HG03025 (cell line): ENCODE measurements around the gene GIGYF1.

Experiments
- ATAC-seq: cut with Tn5 transposase; IDR thresholded peaks from one replicate; pipeline ENCODE4 v1.9.1; 2021; ENCODE audit warnings: mild to moderate bottlenecking, moderate library complexity; ENCODE audit not compliant: unreplicated experiment, low FRiP score

The GIGYF1 gene

GRCh38 chr7:100685049-100685605 is 8.9 kb downstream of the GIGYF1 start:
- no peak for ATAC-seq

- no peak for ATAC-seq
Observed at GRCh38 chr7:100684534-100685042, 9.5 kb downstream of the GIGYF1 start.

GRCh38 chr7:100683659-100684533 is 10.2 kb downstream of the GIGYF1 start:
- no peak for ATAC-seq

- no peak for ATAC-seq
Observed at GRCh38 chr7:100682991-100683658, 10.9 kb downstream of the GIGYF1 start.

GRCh38 chr7:100682228-100682741 is 11.8 kb downstream of the GIGYF1 start:
- ATAC-seq, result no peak

- no peak for ATAC-seq
Observed at GRCh38 chr7:100681491-100682227, 12.4 kb downstream of the GIGYF1 start.

- no peak for ATAC-seq
Observed at GRCh38 chr7:100680576-100681271, 13.3 kb downstream of the GIGYF1 start.

- no peak for ATAC-seq
Observed at GRCh38 chr7:100679927-100680575, 14.0 kb downstream of the GIGYF1 start.

- no peak for ATAC-seq
Observed at GRCh38 chr7:100679129-100679926, 14.7 kb downstream of the GIGYF1 start.

GRCh38 chr7:100678291-100678984 is 15.6 kb downstream of the GIGYF1 start:
- ATAC-seq, result no peak

- ATAC-seq, result no peak
Observed at GRCh38 chr7:100677308-100678267, 16.5 kb downstream of the GIGYF1 start.

GRCh38 chr7:100676501-100677306 is 17.3 kb downstream of the GIGYF1 start:
- no peak for ATAC-seq

GRCh38 chr7:100675581-100676350 is 18.3 kb downstream of the GIGYF1 start:
- peak; percentile 26 for ATAC-seq

GRCh38 chr7:100675105-100675451 is 19.0 kb downstream of the GIGYF1 start:
- ATAC-seq, result no peak

GRCh38 chr7:100674411-100675104 is 19.5 kb downstream of the GIGYF1 start:
- no peak for ATAC-seq
